Fibroblast of lung (primary cell): ENCODE data around the gene FSTL3.

Source experiments
- CTCF ChIP-seq, 2 donors: IDR thresholded peaks in 1 of 2; conservative IDR thresholded peaks in 1 of 2; 1 replicate in 1 of 2; 2 replicates in 1 of 2; pipeline ENCODE4 v1.5.1; 2011 to 2012; ENCODE audit warnings: low read length in 2 of 2, control low read depth in 1 of 2, inconsistent platforms in 1 of 2, low read depth in 1 of 2, mild to moderate bottlenecking in 1 of 2
- EZH2 ChIP-seq: IDR thresholded peaks from 2 replicates; pipeline ENCODE4 v1.5.1; 2012; ENCODE audit warnings: low read length, control low read depth, mild to moderate bottlenecking; ENCODE audit errors: missing control alignments

GRCh38 chr19:663682-664117 is 12.5 kb upstream of the FSTL3 start:
- TF ChIP-seq CTCF (conservative IDR thresholded peaks at IDR 0.05 in 1 of 2, IDR thresholded peaks at IDR 0.05 in 1 of 2; ENCODE audit: low read depth in 1 of 2, low read length in 2 of 2) (no peak), EZH2 (no peak)
